Vagina (tissue), 2 donors: ENCODE measurements around the gene ADAMTS2. TPM values are rescaled to one million over a fixed set of nuclear protein-coding genes. Genes with fewer than 3 reads are reported as not detected.
"Not testable (repeated sequence)": the region's sequence is repeated elsewhere in the genome, so short reads cannot be mapped to it uniquely, and the experiment has no call there.

Experiments
- DNase-seq, 2 donors: peaks; one replicate each; pipeline ENCODE4 v3.0.0-alpha.2; 2017; ENCODE audit errors: extremely low spot score in 2 of 2
- H3K27ac ChIP-seq: fragments of 200-600 bp; sonication (generic); one replicate; pipeline ENCODE4 v1.5.1; 2019
- H3K27me3 ChIP-seq: fragments of 200-600 bp; sonication (generic); one replicate; pipeline ENCODE4 v1.5.1; 2019
- H3K36me3 ChIP-seq, 2 donors: fragments of 200-600 bp; sonication (generic); one replicate each; pipeline ENCODE4 v1.5.1; 2017 to 2019
- H3K4me1 ChIP-seq: fragments of 200-600 bp; sonication (generic); one replicate; pipeline ENCODE4 v1.5.1; 2019
- H3K4me3 ChIP-seq, 2 donors: fragments of 200-600 bp; sonication (generic); 1 replicate in 1 of 2; 2 replicates in 1 of 2; pipeline ENCODE4 v1.5.1; 2016 to 2019
- H3K9me3 ChIP-seq: fragments of 200-600 bp; sonication (generic); one replicate; pipeline ENCODE4 v1.5.1; 2019
- POLR2A ChIP-seq, 2 donors: fragments of 450-650 bp; IDR thresholded peaks; one replicate each; pipeline ENCODE4 v1.6.1; 2017; ENCODE audit warnings: antibody characterized with exemption in 2 of 2, mild to moderate bottlenecking in 2 of 2, moderate library complexity in 2 of 2
- POLR2AphosphoS5 ChIP-seq, 2 donors: sonication (generic); formaldehyde crosslinking; IDR thresholded peaks; one replicate each; pipeline ENCODE4 v1.9.0; 2017; ENCODE audit warnings: antibody characterized with exemption in 2 of 2, mild to moderate bottlenecking in 2 of 2, low read depth in 1 of 2; ENCODE audit not compliant: insufficient read depth in 1 of 2
- intact Hi-C: fragments of 100-400 bp; cut with DNase I; formaldehyde crosslinking; loops from one replicate; pipeline ENCODE4 v1.15.1; 2023
- total RNA-seq: library from RNA; depleted of rRNA; stranded (reverse); fragments of >200 nt; gene quantifications from one replicate; pipeline ENCODE4 v1.2.3, GENCODE V29; 2016
- TF ChIP-seq, protein P1 (sequence below), 3 experiments: fragments of 450-650 bp in 2 of 3; fragments of 200-600 bp in 1 of 3; sonication (generic) in 1 of 3; IDR thresholded peaks; one replicate each; pipeline ENCODE4 v1.5.1; 2017 to 2019; ENCODE audit warnings: antibody characterized with exemption in 3 of 3, mild to moderate bottlenecking in 2 of 3, moderate library complexity in 2 of 3

ADAMTS2 gene
- total RNA-seq, 1 donor from 2014 or later: 17.4 TPM

DNA sequence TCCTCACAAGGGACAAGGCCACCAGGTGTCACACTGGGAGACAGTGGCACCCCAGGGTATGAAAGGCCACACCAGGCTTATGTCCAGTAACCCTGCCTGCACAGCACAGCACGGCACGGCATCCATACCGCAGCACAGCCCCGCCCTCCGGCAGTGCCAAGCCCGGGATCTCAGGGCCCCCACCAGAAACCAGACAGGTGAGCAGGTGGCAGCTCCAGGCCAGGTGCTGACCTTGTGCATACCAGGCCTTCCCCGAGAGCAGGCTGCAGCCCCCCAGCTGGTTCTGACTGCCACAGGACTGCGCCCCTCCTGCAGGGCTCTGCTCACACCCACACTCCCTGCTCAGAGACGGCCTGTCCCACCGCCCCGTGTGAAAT lies 56.5 kb downstream of the ADAMTS2 start:
- H3K27me3 ChIP-seq: no peaks in the 10 kb centered on the region
- intact Hi-C loops: no loop called here
- TF ChIP-seq, protein P1, sequence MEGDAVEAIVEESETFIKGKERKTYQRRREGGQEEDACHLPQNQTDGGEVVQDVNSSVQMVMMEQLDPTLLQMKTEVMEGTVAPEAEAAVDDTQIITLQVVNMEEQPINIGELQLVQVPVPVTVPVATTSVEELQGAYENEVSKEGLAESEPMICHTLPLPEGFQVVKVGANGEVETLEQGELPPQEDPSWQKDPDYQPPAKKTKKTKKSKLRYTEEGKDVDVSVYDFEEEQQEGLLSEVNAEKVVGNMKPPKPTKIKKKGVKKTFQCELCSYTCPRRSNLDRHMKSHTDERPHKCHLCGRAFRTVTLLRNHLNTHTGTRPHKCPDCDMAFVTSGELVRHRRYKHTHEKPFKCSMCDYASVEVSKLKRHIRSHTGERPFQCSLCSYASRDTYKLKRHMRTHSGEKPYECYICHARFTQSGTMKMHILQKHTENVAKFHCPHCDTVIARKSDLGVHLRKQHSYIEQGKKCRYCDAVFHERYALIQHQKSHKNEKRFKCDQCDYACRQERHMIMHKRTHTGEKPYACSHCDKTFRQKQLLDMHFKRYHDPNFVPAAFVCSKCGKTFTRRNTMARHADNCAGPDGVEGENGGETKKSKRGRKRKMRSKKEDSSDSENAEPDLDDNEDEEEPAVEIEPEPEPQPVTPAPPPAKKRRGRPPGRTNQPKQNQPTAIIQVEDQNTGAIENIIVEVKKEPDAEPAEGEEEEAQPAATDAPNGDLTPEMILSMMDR (IDR thresholded peaks at IDR 0.05): no peak
- TF ChIP-seq POLR2AphosphoS5 (IDR thresholded peaks at IDR 0.05; ENCODE audit: insufficient read depth in 1 of 2, low read depth in 1 of 2) (no peak), POLR2A (IDR thresholded peaks at IDR 0.05) (no peak)
- no peak overlapping the region for H3K4me3 ChIP-seq
- peaks cover 43% of the 10 kb centered on the region for H3K4me1 ChIP-seq
- H3K36me3 ChIP-seq: no peaks in the 10 kb centered on the region
- no peak for DNase-seq
- H3K27ac ChIP-seq: peak overlapping the region; percentile 69
- H3K9me3 ChIP-seq: no peaks in the 10 kb centered on the region

DNA sequence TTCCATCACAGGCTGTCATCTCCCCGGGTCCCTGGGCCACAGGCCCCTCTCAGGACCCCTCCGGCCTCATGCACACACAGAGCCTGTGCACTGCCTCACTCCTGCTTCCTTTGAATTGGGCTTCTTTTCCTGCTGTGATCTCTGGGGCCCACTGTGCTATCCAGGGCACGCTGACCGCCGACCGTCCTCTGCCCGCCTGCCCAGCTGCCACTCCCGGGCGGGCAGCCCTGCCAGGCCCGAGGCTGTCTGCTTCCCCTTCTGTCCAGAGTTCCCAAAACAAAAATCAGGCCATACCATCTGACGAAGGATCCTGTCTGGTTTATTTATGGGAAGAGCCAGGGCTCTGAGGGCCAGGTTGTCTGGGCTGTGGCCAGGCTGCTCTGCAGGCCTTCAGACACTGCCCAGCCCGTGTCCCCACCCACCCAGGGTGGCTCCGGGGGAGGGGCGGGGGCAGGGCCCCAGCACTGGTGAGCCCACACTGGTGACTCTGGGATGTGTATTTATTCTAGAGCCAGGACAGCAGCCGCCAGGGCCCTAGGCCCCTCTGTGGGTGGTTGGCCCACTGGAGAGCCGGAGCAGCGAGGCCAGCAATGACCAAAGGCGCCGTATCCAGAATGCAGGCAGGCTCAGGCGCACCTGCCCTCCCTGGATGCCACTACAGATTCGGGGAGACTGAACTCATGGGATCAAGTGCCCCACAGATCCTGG lies 57.0 kb downstream of the ADAMTS2 start:
- intact Hi-C loops: no loop called here
- peak overlapping the region; percentile 69 for H3K27ac ChIP-seq
- H3K27me3 ChIP-seq: no peaks in the 10 kb centered on the region
- peaks cover 43% of the 10 kb centered on the region for H3K4me1 ChIP-seq
- TF ChIP-seq POLR2A (IDR thresholded peaks at IDR 0.05) (no peak), POLR2AphosphoS5 (IDR thresholded peaks at IDR 0.05; ENCODE audit: insufficient read depth in 1 of 2, low read depth in 1 of 2) (no peak)
- TF ChIP-seq, protein P1 (IDR thresholded peaks at IDR 0.05): no peak
- H3K36me3 ChIP-seq: no peaks in the 10 kb centered on the region
- no peaks in the 10 kb centered on the region for H3K9me3 ChIP-seq
- DNase-seq: no peak
- H3K4me3 ChIP-seq: no peak overlapping the region

- no peak for DNase-seq
- peaks cover 43% of the 10 kb centered on the region for H3K4me1 ChIP-seq
- no peak for TF ChIP-seq POLR2AphosphoS5 (IDR thresholded peaks at IDR 0.05; ENCODE audit: insufficient read depth in 1 of 2, low read depth in 1 of 2)
- TF ChIP-seq, protein P1 (IDR thresholded peaks at IDR 0.05): no peak
- H3K27me3 ChIP-seq: no peaks in the 10 kb centered on the region
- peak overlapping the region; percentile 69 for H3K27ac ChIP-seq
- intact Hi-C loops: no loop called here
- H3K36me3 ChIP-seq: no peaks in the 10 kb centered on the region
- H3K4me3 ChIP-seq: no peak overlapping the region
- H3K9me3 ChIP-seq: no peaks in the 10 kb centered on the region
These were observed 57.6 kb downstream of the ADAMTS2 start for GRCh38 chr5:179287631-179288030.

- H3K36me3 ChIP-seq: no peaks in the 10 kb centered on the region
- peaks cover 43% of the 10 kb centered on the region for H3K4me1 ChIP-seq
- H3K4me3 ChIP-seq: no peak overlapping the region
- TF ChIP-seq POLR2AphosphoS5 (IDR thresholded peaks at IDR 0.05; ENCODE audit: insufficient read depth in 1 of 2, low read depth in 1 of 2) (no peak), POLR2A (IDR thresholded peaks at IDR 0.05) (no peak)
- TF ChIP-seq, protein P1 (IDR thresholded peaks at IDR 0.05): no peak
- H3K27ac ChIP-seq: peak overlapping the region; percentile 69
- H3K27me3 ChIP-seq: no peaks in the 10 kb centered on the region
- DNase-seq: no peak
- intact Hi-C loops: no loop called here
- H3K9me3 ChIP-seq: no peaks in the 10 kb centered on the region
These were observed 58.2 kb downstream of the ADAMTS2 start for GRCh38 chr5:179287071-179287470.

GRCh38 chr5:179285776-179286162 lies 59.5 kb downstream of the ADAMTS2 start:
- DNase-seq, H3K9me3 ChIP-seq, H3K36me3 ChIP-seq, H3K4me3 ChIP-seq, intact Hi-C loops, H3K27me3 ChIP-seq: not testable (repeated sequence)
- H3K27ac ChIP-seq: peak overlapping the region; percentile 27
- H3K4me1 ChIP-seq: peaks cover 43% of the 10 kb centered on the region
